ENCODE data around the gene OSGIN1.

GRCh38 chr16:83967091-83967490 lies 14.1 kb downstream of the OSGIN1 start:
- TF ChIP-seq, protein P1, sequence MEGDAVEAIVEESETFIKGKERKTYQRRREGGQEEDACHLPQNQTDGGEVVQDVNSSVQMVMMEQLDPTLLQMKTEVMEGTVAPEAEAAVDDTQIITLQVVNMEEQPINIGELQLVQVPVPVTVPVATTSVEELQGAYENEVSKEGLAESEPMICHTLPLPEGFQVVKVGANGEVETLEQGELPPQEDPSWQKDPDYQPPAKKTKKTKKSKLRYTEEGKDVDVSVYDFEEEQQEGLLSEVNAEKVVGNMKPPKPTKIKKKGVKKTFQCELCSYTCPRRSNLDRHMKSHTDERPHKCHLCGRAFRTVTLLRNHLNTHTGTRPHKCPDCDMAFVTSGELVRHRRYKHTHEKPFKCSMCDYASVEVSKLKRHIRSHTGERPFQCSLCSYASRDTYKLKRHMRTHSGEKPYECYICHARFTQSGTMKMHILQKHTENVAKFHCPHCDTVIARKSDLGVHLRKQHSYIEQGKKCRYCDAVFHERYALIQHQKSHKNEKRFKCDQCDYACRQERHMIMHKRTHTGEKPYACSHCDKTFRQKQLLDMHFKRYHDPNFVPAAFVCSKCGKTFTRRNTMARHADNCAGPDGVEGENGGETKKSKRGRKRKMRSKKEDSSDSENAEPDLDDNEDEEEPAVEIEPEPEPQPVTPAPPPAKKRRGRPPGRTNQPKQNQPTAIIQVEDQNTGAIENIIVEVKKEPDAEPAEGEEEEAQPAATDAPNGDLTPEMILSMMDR (IDR thresholded peaks at IDR 0.05; ENCODE audit: low read depth, low read length), result no peak
- TF ChIP-seq, protein P2, sequence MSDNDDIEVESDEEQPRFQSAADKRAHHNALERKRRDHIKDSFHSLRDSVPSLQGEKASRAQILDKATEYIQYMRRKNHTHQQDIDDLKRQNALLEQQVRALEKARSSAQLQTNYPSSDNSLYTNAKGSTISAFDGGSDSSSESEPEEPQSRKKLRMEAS (IDR thresholded peaks at IDR 0.05; ENCODE audit: low read depth, low read length), result no peak
- TF ChIP-seq POLR2A (IDR thresholded peaks at IDR 0.05; ENCODE audit: extremely low read depth, insufficient read length) (no peak), MYC (IDR thresholded peaks at IDR 0.05; ENCODE audit: low read depth, low read length) (no peak)
